ENCODE results near the gene NR6A1.

- TF ChIP-seq ISL1 (CRISPR knock-in tag; IDR thresholded peaks at IDR 0.05) = no peak
- no peak for TF ChIP-seq ZFP30 (CRISPR knock-in tag; IDR thresholded peaks at IDR 0.05)
- TF ChIP-seq PATZ1 (CRISPR knock-in tag; IDR thresholded peaks at IDR 0.05; ENCODE audit: borderline replicate concordance) = no peak
- no peak for TF ChIP-seq TSHZ2 (CRISPR knock-in tag; IDR thresholded peaks at IDR 0.05)
- TF ChIP-seq RARB (CRISPR knock-in tag; IDR thresholded peaks at IDR 0.05) = no peak
Observed at GRCh38 chr9:124768334-124768733, 2.8 kb downstream of the NR6A1 start.

Measured in SK-N-SH treated with all-trans-retinoic acid at 6 μM for 48 hours (cell line).